Breast epithelium (tissue), 4 donors: ENCODE data around the gene GCFC2. TPM values are rescaled to one million over a fixed set of nuclear protein-coding genes. Genes with fewer than 3 reads are reported as not detected.

Experiments used
- DNase-seq, 2 donors: peaks; one replicate each; pipeline ENCODE4 v3.0.0-alpha.2; 2019; ENCODE audit warnings: low spot score in 2 of 2
- H3K27ac ChIP-seq, 2 donors: fragments of 200-600 bp; sonication (generic) in 1 of 2; one replicate each; pipeline ENCODE4 v1.5.1; 2016 to 2019; ENCODE audit warnings: mild to moderate bottlenecking in 1 of 2
- H3K27me3 ChIP-seq, 2 donors: fragments of 200-600 bp; sonication (generic) in 1 of 2; one replicate each; pipeline versions ENCODE4 v1.5.1 to v1.6.0; 2017 to 2019; ENCODE audit warnings: control low read depth in 1 of 2, mild to moderate bottlenecking in 1 of 2
- H3K36me3 ChIP-seq: fragments of 200-600 bp; one replicate; pipeline ENCODE4 v1.5.1; 2019
- H3K4me1 ChIP-seq, 2 donors: fragments of 200-600 bp; sonication (generic); one replicate each; pipeline ENCODE4 v1.5.1; 2016 to 2019; ENCODE audit warnings: control low read depth in 1 of 2
- H3K4me3 ChIP-seq, 3 donors: fragments of 200-600 bp; sonication (generic); 1 replicate in 2 of 3; 2 replicates in 1 of 3; pipeline ENCODE4 v1.5.1; 2016 to 2019; ENCODE audit warnings: mild to moderate bottlenecking in 3 of 3, moderate library complexity in 2 of 3
- H3K9me3 ChIP-seq, 2 donors: fragments of 200-600 bp; sonication (generic) in 1 of 2; one replicate each; pipeline ENCODE4 v1.5.1; 2016 to 2019; ENCODE audit warnings: control low read depth in 1 of 2
- POLR2A ChIP-seq: fragments of 450-650 bp; IDR thresholded peaks from one replicate; pipeline ENCODE4 v1.6.1; 2016; ENCODE audit warnings: antibody characterized with exemption, mild to moderate bottlenecking, moderate library complexity
- POLR2AphosphoS5 ChIP-seq, 3 donors: sonication (generic); formaldehyde crosslinking; IDR thresholded peaks; one replicate each; pipeline ENCODE4 v1.6.1; 2017; ENCODE audit warnings: antibody characterized with exemption in 3 of 3
- intact Hi-C: fragments of 100-400 bp; cut with DNase I; formaldehyde crosslinking; loops from one replicate; pipeline ENCODE4 v1.15.1; 2023; ENCODE audit warnings: low total_unique reads
- total RNA-seq, 3 donors: library from RNA; depleted of rRNA; stranded (reverse); fragments of >200 nt; gene quantifications; one replicate each; pipeline ENCODE4 v1.1.0, GENCODE V29; 2016
- TF ChIP-seq, protein P1 (sequence below), 3 donors: fragments of 450-650 bp; IDR thresholded peaks; one replicate each; pipeline ENCODE4 v1.5.1; 2016 to 2017; ENCODE audit warnings: antibody characterized with exemption in 3 of 3, mild to moderate bottlenecking in 3 of 3, moderate library complexity in 3 of 3

Gene GCFC2
- total RNA-seq, 3 donors from 2014 or later: 26.7 to 36.1 (median 31.5) TPM

DNA sequence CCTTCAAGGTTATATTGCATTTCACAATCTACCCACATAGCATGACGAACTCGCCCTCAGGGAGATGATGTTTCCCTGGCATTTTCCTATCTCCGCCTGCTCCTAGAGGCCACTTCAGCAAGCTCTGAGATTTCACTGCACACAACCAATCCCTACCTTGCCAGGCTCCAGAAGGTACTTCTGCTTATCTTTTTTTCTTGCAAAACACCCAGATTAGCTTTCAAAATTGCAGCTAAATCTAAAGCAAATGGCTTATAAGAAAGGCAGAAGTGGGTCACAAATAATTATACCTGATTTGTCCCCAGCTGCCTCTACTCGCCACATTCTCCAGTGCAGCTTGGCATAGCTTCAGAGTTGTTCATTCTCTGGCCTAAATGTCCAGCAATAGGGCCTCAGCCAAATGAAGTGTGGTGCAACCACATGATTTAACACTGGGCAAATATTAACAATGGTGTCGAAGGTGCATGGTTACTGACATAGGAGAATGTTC lies 96.5 kb downstream of the GCFC2 start:
- intact Hi-C loops: loop anchor here (10.0 kb wide), 1 partner anchor 149 kb away; no protein-coding TSS in a partner anchor
- TF ChIP-seq POLR2AphosphoS5 (IDR thresholded peaks at IDR 0.05) (no peak), POLR2A (no peak)
- TF ChIP-seq, protein P1, sequence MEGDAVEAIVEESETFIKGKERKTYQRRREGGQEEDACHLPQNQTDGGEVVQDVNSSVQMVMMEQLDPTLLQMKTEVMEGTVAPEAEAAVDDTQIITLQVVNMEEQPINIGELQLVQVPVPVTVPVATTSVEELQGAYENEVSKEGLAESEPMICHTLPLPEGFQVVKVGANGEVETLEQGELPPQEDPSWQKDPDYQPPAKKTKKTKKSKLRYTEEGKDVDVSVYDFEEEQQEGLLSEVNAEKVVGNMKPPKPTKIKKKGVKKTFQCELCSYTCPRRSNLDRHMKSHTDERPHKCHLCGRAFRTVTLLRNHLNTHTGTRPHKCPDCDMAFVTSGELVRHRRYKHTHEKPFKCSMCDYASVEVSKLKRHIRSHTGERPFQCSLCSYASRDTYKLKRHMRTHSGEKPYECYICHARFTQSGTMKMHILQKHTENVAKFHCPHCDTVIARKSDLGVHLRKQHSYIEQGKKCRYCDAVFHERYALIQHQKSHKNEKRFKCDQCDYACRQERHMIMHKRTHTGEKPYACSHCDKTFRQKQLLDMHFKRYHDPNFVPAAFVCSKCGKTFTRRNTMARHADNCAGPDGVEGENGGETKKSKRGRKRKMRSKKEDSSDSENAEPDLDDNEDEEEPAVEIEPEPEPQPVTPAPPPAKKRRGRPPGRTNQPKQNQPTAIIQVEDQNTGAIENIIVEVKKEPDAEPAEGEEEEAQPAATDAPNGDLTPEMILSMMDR (IDR thresholded peaks at IDR 0.05): no peak

DNA sequence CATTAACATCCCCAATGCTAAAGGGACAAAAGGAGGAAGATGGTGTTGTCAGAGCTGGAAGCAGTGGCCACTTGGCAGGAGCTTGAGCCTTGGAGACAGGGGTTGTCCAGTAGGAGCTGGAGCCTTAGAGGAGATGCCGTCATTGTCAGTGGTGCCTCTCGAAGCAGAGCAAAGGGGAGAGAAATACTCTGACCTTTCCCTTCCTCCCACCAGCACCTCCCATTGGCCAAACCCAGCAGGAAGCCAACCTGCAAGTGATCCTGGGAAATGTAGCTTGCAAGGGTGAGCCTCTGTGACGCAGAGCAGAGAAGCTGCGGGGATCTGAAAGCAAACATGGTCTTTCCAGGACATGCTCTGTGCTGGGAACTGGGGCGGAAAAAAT lies 97.9 kb downstream of the GCFC2 start:
- H3K27ac ChIP-seq: no peak overlapping the region
- H3K4me1 ChIP-seq: no peaks in the 10 kb centered on the region
- no peaks in the 10 kb centered on the region for H3K9me3 ChIP-seq
- no peaks in the 10 kb centered on the region for H3K36me3 ChIP-seq
- no peaks in the 10 kb centered on the region for H3K27me3 ChIP-seq
- intact Hi-C loops: loop anchor here (10.0 kb wide), 1 partner anchor 148 kb away; no protein-coding TSS in a partner anchor
- no peak for DNase-seq
- TF ChIP-seq POLR2AphosphoS5 (IDR thresholded peaks at IDR 0.05) (no peak), POLR2A (no peak)
- TF ChIP-seq, protein P1 (IDR thresholded peaks at IDR 0.05): no peak
- H3K4me3 ChIP-seq: no peak overlapping the region

More for the DNA sequence above, 96.5 kb downstream of the GCFC2 start:
- no peaks in the 10 kb centered on the region for H3K36me3 ChIP-seq
- H3K4me1 ChIP-seq: no peaks in the 10 kb centered on the region
- no peak for DNase-seq
- no peaks in the 10 kb centered on the region for H3K27me3 ChIP-seq
- no peaks in the 10 kb centered on the region for H3K9me3 ChIP-seq
- no peak overlapping the region for H3K27ac ChIP-seq
- H3K4me3 ChIP-seq: no peak overlapping the region

Other genes with a start within 250 kb of the GCFC2 start
- gene EVA1A, start 150.0 kb downstream of the GCFC2 start, total RNA-seq: 10 to 100 TPM in 1 of 3 donors, 1 to 10 TPM in 1, not detected in 1; 5.2 to 10.4 TPM
- gene MRPL19, start 64.1 kb downstream of the GCFC2 start, total RNA-seq: 10 to 100 TPM; 26.5 to 32.0 (median 28.5) TPM